ENCODE measurements around the gene PTCH2.
A peak's percentile ranks its signal among the peaks of the same experiment; 100 is the strongest.

- no peak for TF ChIP-seq POLR2A (IDR thresholded peaks at IDR 0.05)
- TF ChIP-seq EP300 (IDR thresholded peaks at IDR 0.05): peak in 1 of 2 donors; percentile 59
- no peak for TF ChIP-seq CTCF (IDR thresholded peaks at IDR 0.05)
These were observed 16.5 kb downstream of the PTCH2 start for GRCh38 chr1:44826375-44827196.

All from tibial nerve (tissue), 4 donors.